GM15510 (cell line): ENCODE data around the gene A4GALT.

ENCODE experiments used
- POLR2A ChIP-seq: IDR thresholded peaks from 3 replicates; pipeline ENCODE4 v1.6.1; 2011; ENCODE audit warnings: borderline replicate concordance; ENCODE audit not compliant: insufficient read length; ENCODE audit errors: extremely low read depth

A4GALT gene

GRCh38 chr22:42711895-42712837 is 8.5 kb downstream of the A4GALT start:
- TF ChIP-seq POLR2A = no peak

GRCh38 chr22:42711281-42711731 is 9.4 kb downstream of the A4GALT start:
- no peak for TF ChIP-seq POLR2A

- TF ChIP-seq POLR2A = no peak
These were observed 12.3 kb downstream of the A4GALT start for GRCh38 chr22:42708417-42708816.

- TF ChIP-seq POLR2A = no peak
These were observed 13.2 kb downstream of the A4GALT start for GRCh38 chr22:42707496-42707895.

GRCh38 chr22:42704896-42705295 is 15.8 kb downstream of the A4GALT start:
- no peak for TF ChIP-seq POLR2A

GRCh38 chr22:42702675-42703074 is 18.0 kb downstream of the A4GALT start:
- TF ChIP-seq POLR2A = no peak

GRCh38 chr22:42701694-42702093 is 19.0 kb downstream of the A4GALT start:
- TF ChIP-seq POLR2A = no peak

GRCh38 chr22:42700901-42701300 is 19.8 kb downstream of the A4GALT start:
- no peak for TF ChIP-seq POLR2A

- no peak for TF ChIP-seq POLR2A
These were observed 20.3 kb downstream of the A4GALT start for GRCh38 chr22:42700355-42700754.

GRCh38 chr22:42699976-42700352 is 20.7 kb downstream of the A4GALT start:
- no peak for TF ChIP-seq POLR2A

- TF ChIP-seq POLR2A = no peak
These were observed 21.2 kb downstream of the A4GALT start for GRCh38 chr22:42699281-42699975.

GRCh38 chr22:42697542-42698013 is 23.1 kb downstream of the A4GALT start:
- no peak for TF ChIP-seq POLR2A

GRCh38 chr22:42696331-42696967 is 24.2 kb downstream of the A4GALT start:
- no peak for TF ChIP-seq POLR2A

GRCh38 chr22:42695294-42695693 is 25.4 kb downstream of the A4GALT start:
- no peak for TF ChIP-seq POLR2A

GRCh38 chr22:42693763-42694683 is 26.6 kb downstream of the A4GALT start:
- TF ChIP-seq POLR2A = no peak
